Gastroesophageal sphincter (tissue), 3 donors: ENCODE data around the gene DCLK2.

Source experiments
- CTCF ChIP-seq, 4 experiments: fragments of 200-600 bp in 2 of 4; fragments of 450-650 bp in 2 of 4; sonication (generic) in 1 of 4; IDR thresholded peaks; one replicate each; pipeline ENCODE4 v1.5.1; 2017 to 2019; ENCODE audit warnings: antibody characterized with exemption in 4 of 4, mild to moderate bottlenecking in 2 of 4, moderate library complexity in 2 of 4
- EP300 ChIP-seq: sonication (generic); formaldehyde crosslinking; IDR thresholded peaks from one replicate; pipeline ENCODE4 v1.6.1; 2017; ENCODE audit warnings: antibody characterized with exemption, mild to moderate bottlenecking
- POLR2A ChIP-seq, 2 donors: fragments of 450-650 bp; IDR thresholded peaks; one replicate each; pipeline ENCODE4 v1.6.1; 2017; ENCODE audit warnings: antibody characterized with exemption in 2 of 2, mild to moderate bottlenecking in 2 of 2, moderate library complexity in 1 of 2
- POLR2AphosphoS5 ChIP-seq: sonication (generic); formaldehyde crosslinking; IDR thresholded peaks from one replicate; pipeline ENCODE4 v1.6.1; 2017; ENCODE audit warnings: antibody characterized with exemption

DNA sequence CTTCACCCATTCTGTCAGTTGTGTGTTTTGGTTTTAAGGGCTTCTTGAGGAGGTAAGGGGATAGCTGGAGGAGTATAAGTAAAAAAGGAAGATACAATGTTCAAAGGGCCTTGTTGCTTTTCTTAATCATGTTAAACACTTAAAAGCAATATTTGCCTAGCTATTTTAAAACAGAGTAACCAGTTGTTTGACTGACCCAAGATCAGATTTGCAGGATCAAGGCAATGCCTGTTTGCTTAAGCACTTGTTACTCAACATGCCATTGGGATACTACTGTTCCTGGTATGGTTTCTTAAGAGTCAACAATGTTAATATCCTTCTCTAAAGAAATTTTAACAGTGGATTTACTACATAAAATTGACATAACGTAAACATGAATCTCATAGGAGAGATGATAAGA lies 2.6 kb downstream of the DCLK2 start:
- no peak for TF ChIP-seq POLR2A (IDR thresholded peaks at IDR 0.05)
- TF ChIP-seq CTCF (IDR thresholded peaks at IDR 0.05) = no peak
- no peak for TF ChIP-seq POLR2AphosphoS5
- TF ChIP-seq EP300 = no peak
